ENCODE results near the gene ZFP30.

ZFP30 gene

DNA sequence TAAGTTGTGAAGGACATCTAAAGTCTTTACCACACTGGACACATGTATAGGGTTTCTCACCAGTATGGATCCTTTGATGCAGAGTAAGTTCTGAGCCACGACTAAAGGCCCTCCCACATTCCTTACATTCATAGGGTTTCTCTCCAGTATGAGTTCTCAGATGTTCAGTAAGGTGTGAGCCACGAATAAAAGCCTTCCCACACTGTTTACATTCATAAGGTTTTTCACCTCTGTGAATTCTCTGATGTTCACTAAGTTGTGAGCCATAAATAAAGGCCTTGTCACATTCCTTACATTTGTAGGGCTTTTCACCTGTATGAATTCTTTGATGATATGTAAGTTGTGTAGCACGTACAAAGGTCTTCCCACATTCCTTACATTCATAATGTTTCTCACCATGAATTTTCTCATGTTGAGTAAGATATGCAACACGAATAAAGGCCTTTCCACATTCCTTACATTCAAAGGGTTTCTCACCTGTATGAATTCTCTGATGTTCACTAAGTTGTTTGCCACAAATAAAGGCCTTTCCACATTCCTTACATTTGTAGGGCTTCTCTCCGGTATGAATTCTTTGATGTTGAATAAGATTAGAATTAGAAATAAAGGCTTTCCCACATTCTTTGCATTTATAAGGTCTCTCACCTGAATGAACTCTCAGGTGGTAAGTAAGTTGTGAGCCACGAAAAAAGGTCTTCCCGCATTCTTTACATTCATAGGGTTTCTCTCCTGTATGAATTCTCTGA, 90.5 kb downstream of the ZFP30 start:
- no peak for DNase-seq (ENCODE audit: low read depth)
